Suprapubic skin (tissue), 3 donors: ENCODE measurements around the gene PXDC1.

Experiments
- POLR2A ChIP-seq, 2 donors: fragments of 450-650 bp; IDR thresholded peaks; one replicate each; pipeline ENCODE4 v1.6.1; 2017; ENCODE audit warnings: antibody characterized with exemption in 2 of 2, mild to moderate bottlenecking in 2 of 2, moderate library complexity in 2 of 2
- TF ChIP-seq, protein P1 (sequence below), 2 donors: fragments of 200-600 bp in 1 of 2; fragments of 450-650 bp in 1 of 2; sonication (generic) in 1 of 2; IDR thresholded peaks; one replicate each; pipeline ENCODE4 v1.5.1; 2016 to 2019; ENCODE audit warnings: antibody characterized with exemption in 2 of 2, mild to moderate bottlenecking in 1 of 2, moderate library complexity in 1 of 2

DNA sequence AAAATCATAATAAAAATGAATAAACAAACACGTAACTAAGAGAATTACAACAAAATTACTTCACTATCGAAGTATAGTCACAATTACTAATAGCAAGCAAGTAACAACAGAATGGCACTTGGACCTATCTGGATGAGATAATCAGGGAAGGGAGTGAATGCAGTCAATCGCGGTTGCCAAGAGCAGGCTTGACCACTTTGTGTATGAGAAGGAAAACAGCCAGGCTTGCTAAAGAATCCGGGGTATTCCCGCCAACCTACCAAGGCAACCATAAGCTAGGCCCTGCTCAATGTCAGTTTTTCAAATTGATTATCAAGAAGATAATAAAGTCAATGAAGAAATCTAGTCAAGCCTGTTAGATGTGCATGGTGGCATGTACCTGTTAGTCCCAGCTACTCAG is 39.7 kb downstream of the PXDC1 start:
- TF ChIP-seq POLR2A (IDR thresholded peaks at IDR 0.05), result no peak
- TF ChIP-seq, protein P1, sequence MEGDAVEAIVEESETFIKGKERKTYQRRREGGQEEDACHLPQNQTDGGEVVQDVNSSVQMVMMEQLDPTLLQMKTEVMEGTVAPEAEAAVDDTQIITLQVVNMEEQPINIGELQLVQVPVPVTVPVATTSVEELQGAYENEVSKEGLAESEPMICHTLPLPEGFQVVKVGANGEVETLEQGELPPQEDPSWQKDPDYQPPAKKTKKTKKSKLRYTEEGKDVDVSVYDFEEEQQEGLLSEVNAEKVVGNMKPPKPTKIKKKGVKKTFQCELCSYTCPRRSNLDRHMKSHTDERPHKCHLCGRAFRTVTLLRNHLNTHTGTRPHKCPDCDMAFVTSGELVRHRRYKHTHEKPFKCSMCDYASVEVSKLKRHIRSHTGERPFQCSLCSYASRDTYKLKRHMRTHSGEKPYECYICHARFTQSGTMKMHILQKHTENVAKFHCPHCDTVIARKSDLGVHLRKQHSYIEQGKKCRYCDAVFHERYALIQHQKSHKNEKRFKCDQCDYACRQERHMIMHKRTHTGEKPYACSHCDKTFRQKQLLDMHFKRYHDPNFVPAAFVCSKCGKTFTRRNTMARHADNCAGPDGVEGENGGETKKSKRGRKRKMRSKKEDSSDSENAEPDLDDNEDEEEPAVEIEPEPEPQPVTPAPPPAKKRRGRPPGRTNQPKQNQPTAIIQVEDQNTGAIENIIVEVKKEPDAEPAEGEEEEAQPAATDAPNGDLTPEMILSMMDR (IDR thresholded peaks at IDR 0.05), result no peak
